CD4-positive, alpha-beta T cell treated with Interleukin-6 at 100 ng/mL for 8 hours (primary cell): ENCODE data around the gene GLRA3.

Experiments used
- DNase-seq: peaks from one replicate; pipeline ENCODE4 v3.0.0-alpha.2; 2020; ENCODE audit warnings: mixed read lengths, low spot score

The GLRA3 gene

GRCh38 chr4:174593701-174594100, 235.3 kb downstream of the GLRA3 start:
- no peak for DNase-seq

DNA sequence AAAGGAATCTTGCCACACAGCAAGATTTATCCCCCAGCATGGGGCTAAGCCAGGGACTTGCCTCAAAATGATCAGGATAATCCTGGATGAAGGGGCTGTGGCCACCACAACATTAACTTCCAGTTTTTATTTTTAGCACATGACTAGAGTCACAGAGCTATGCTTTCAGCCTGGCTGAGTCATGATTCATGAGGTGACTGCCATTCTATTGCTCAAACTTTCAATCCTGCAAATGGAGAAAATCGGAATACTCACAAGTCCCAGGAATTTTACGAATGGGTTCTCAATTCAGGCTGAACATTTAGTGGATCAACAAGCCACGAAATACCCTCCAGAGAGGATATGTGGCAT, 236.1 kb downstream of the GLRA3 start:
- DNase-seq, result no peak

DNA sequence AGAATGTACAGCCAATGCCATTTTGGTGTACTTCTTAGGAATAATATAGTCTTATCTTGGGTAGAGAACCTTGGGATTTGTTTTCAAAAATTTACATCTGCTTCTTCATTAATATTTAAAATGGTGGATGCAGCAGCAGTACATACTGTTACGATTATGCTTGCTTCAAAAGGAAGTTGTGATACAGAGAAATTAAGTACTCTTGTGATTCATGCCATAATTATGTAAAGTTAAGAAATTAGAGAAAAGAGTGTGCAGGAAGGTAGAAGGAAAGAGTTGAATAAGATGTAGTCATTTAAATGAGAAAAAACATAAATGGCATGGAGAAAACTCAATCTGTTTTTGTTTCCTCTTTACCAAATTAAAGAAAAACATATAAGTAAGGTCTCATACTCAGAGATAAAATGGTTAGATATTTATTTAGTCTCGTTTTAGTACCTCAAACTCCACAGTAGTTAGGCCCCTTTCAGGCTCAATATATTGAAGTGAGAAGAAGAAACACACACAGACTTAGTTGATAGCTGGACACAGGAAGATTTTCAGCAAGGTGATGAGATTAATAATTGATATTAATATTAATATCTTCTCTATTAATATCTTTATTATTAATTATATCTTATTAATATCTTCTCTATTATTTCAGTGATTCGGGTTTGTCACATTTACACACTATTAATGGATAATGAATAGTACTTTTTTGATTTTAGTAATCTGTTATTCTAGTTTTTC, 236.6 kb downstream of the GLRA3 start:
- no peak for DNase-seq

DNA sequence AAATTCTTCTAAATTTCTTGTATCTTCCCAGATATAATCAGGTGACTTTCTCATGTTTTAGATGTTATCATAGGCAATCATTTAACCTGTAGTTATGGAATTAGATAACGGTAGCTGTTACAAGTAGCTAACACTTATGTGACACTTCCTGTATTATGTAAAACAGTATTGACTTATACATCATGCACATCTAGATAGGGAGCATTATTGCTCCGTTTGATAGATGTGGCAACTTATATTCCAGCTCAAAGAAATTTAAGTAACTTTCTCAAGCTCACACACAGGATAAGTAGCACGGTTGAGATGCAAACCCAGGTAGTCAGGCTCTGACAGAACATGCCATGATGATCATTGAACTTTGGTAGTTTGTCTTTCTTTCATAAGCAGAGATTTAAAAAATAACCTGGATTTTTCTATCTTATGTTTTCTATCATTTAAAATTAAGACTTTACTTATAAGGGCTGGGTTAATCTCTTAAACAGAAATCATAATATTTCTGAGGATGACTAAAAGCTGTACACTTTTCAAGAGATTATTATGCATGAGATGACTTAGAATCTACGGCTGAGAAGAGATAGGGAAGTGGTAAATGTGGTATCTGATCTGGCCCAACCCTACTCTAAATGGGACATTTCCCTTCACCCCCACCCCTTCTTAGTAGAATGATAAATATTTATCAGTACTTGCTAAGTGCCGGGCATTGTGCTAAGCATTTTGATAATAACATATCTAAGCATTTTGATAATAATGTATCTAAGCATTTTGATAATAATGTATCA, 237.6 kb downstream of the GLRA3 start:
- peak; percentile 27 for DNase-seq

- DNase-seq, result no peak
Measured at GRCh38 chr4:174590336-174590735, 238.7 kb downstream of the GLRA3 start.
